MM.1S (cell line): ENCODE data around the gene GPAT3.

ENCODE experiments used
- DNase-seq: peaks from one replicate; pipeline ENCODE4 v3.0.0-alpha.2; 2015
- H2AFZ ChIP-seq: fragments of 300-600 bp; sonication (generic); 2 replicates; pipeline ENCODE4 v1.6.0; 2016; ENCODE audit warnings: antibody characterized with exemption, low read length
- H3F3A ChIP-seq: fragments of 300-600 bp; sonication (generic); 2 replicates; pipeline ENCODE4 v1.6.1; 2016; ENCODE audit warnings: mild to moderate bottlenecking, antibody characterized with exemption, low read length, moderate library complexity, mixed read lengths; ENCODE audit not compliant: insufficient read depth
- H3K27ac ChIP-seq: fragments of 300-600 bp; sonication (generic); 2 replicates; pipeline ENCODE4 v1.5.1; 2016; ENCODE audit warnings: mild to moderate bottlenecking, low read length
- H3K27me3 ChIP-seq: fragments of 300-600 bp; sonication (generic); replicated peaks from 2 replicates; pipeline ENCODE4 v1.6.0; 2016; ENCODE audit warnings: low read length; ENCODE audit not compliant: insufficient read depth
- H3K36me3 ChIP-seq: fragments of 300-600 bp; sonication (generic); replicated peaks from 2 replicates; pipeline ENCODE4 v1.6.1; 2016; ENCODE audit warnings: mild to moderate bottlenecking, low read length, mixed read lengths; ENCODE audit not compliant: insufficient read depth
- H3K4me1 ChIP-seq: fragments of 300-600 bp; sonication (generic); 2 replicates; pipeline ENCODE4 v1.6.1; 2016; ENCODE audit warnings: low read length, mixed read lengths
- H3K4me2 ChIP-seq: fragments of 300-600 bp; sonication (generic); 2 replicates; pipeline ENCODE4 v1.6.0; 2016; ENCODE audit warnings: low read depth, low read length
- H3K4me3 ChIP-seq: fragments of 300-600 bp; sonication (generic); 2 replicates; pipeline ENCODE4 v1.5.1; 2016; ENCODE audit warnings: low read length, mixed read lengths
- H3K79me2 ChIP-seq: fragments of 300-600 bp; sonication (generic); 2 replicates; pipeline ENCODE4 v1.6.1; 2016; ENCODE audit warnings: mixed run types, low read length, mixed read lengths
- H3K9ac ChIP-seq: fragments of 300-600 bp; sonication (generic); 2 replicates; pipeline ENCODE4 v1.6.1; 2016; ENCODE audit warnings: low read length, mixed read lengths
- H3K9me2 ChIP-seq: fragments of 300-600 bp; sonication (generic); replicated peaks from 2 replicates; pipeline ENCODE4 v1.6.1; 2016; ENCODE audit warnings: mild to moderate bottlenecking, low read length, mixed read lengths; ENCODE audit not compliant: insufficient read depth
- H3K9me3 ChIP-seq: fragments of 300-600 bp; sonication (generic); replicated peaks from 2 replicates; pipeline ENCODE4 v1.6.1; 2016; ENCODE audit warnings: mild to moderate bottlenecking, low read length, mixed read lengths; ENCODE audit not compliant: insufficient read depth
- H4K20me1 ChIP-seq: fragments of 300-600 bp; sonication (generic); 2 replicates; pipeline ENCODE4 v1.6.1; 2016; ENCODE audit warnings: mild to moderate bottlenecking, low read length, moderate library complexity, mixed read lengths; ENCODE audit not compliant: insufficient read depth
- CTCF ChIP-seq: fragments of 300-600 bp; sonication (generic); IDR thresholded peaks from 2 replicates; pipeline ENCODE4 v1.5.1; 2016; ENCODE audit warnings: antibody characterized with exemption, low read length, mixed read lengths
- EZH2 ChIP-seq: fragments of 300-600 bp; sonication (generic); optimal IDR thresholded peaks from 2 replicates; pipeline ENCODE3; 2017; ENCODE audit warnings: low read depth, mild to moderate bottlenecking, antibody characterized with exemption, low read length, mixed read lengths
- EZH2phosphoT487 ChIP-seq: fragments of 300-600 bp; sonication (generic); IDR thresholded peaks from 2 replicates; pipeline ENCODE4 v1.6.1; 2018; ENCODE audit warnings: antibody characterized with exemption, low read length

The GPAT3 gene

GRCh38 chr4:83616252-83616651 lies 80.3 kb downstream of the GPAT3 start:
- no peaks in the 10 kb centered on the region for H4K20me1 ChIP-seq

GRCh38 chr4:83617371-83618035 lies 81.6 kb downstream of the GPAT3 start:
- Histone ChIP-seq H3K9me3 (no peaks in the 10 kb centered on the region), H2AFZ (no peak overlapping the region)
- TF ChIP-seq CTCF, result no peak
- TF ChIP-seq EZH2phosphoT487, result no peak
- TF ChIP-seq EZH2, result no peak

More at GRCh38 chr4:83616252-83616651, 80.3 kb downstream of the GPAT3 start:
- Histone ChIP-seq H3K79me2 (no peaks in the 10 kb centered on the region), H3K9me3 (no peaks in the 10 kb centered on the region), H3K4me3 (no peak overlapping the region), H3K9me2 (no peaks in the 10 kb centered on the region), H3K9ac (no peak overlapping the region), H3K4me1 (no peaks in the 10 kb centered on the region), H3K36me3 (no peaks in the 10 kb centered on the region), H3K27me3 (no peaks in the 10 kb centered on the region), H3F3A (no peaks in the 10 kb centered on the region), H3K4me2 (no peak overlapping the region), H2AFZ (no peak overlapping the region), H3K27ac (no peak overlapping the region)
- no peak for DNase-seq
- TF ChIP-seq EZH2, result no peak
- TF ChIP-seq CTCF, result no peak
- TF ChIP-seq EZH2phosphoT487, result no peak

GRCh38 chr4:83618431-83618830 lies 82.5 kb downstream of the GPAT3 start:
- Histone ChIP-seq H3K79me2 (no peaks in the 10 kb centered on the region), H3K9ac (no peak overlapping the region), H3K27me3 (no peaks in the 10 kb centered on the region), H3K9me3 (no peaks in the 10 kb centered on the region), H2AFZ (no peak overlapping the region), H3K9me2 (no peaks in the 10 kb centered on the region), H3K27ac (no peak overlapping the region), H4K20me1 (no peaks in the 10 kb centered on the region), H3K4me2 (no peak overlapping the region), H3K36me3 (no peaks in the 10 kb centered on the region), H3F3A (no peaks in the 10 kb centered on the region), H3K4me1 (no peaks in the 10 kb centered on the region), H3K4me3 (no peak overlapping the region)
- TF ChIP-seq CTCF (no peak), EZH2 (no peak), EZH2phosphoT487 (no peak)
- DNase-seq, result no peak

More at GRCh38 chr4:83617371-83618035, 81.6 kb downstream of the GPAT3 start:
- no peaks in the 10 kb centered on the region for H3F3A ChIP-seq
- no peak overlapping the region for H3K9ac ChIP-seq
- H3K79me2 ChIP-seq, result no peaks in the 10 kb centered on the region
- no peak overlapping the region for H3K27ac ChIP-seq
- H4K20me1 ChIP-seq, result no peaks in the 10 kb centered on the region
- H3K4me3 ChIP-seq, result no peak overlapping the region
- H3K27me3 ChIP-seq, result no peaks in the 10 kb centered on the region
- H3K4me2 ChIP-seq, result no peak overlapping the region
- no peaks in the 10 kb centered on the region for H3K4me1 ChIP-seq
- no peaks in the 10 kb centered on the region for H3K9me2 ChIP-seq
- no peaks in the 10 kb centered on the region for H3K36me3 ChIP-seq
- no peak for DNase-seq
